Thymus (tissue), 11 donors: ENCODE data around the gene SEC14L5. TPM values are rescaled to one million over a fixed set of nuclear protein-coding genes. Genes with fewer than 3 reads are reported as not detected.
A peak's percentile ranks its signal among the peaks of the same experiment; 100 is the strongest.

Experiments used
- DNase-seq, 9 donors: peaks; one replicate each; pipeline ENCODE4 v3.0.0-alpha.2; 2013; ENCODE audit warnings: low spot score in 9 of 9, low read depth in 6 of 9, missing footprints in 1 of 9
- H3K27ac ChIP-seq, 2 donors: one replicate each; pipeline ENCODE4 v1.5.1; 2013; ENCODE audit warnings: control low read depth in 1 of 2, low read depth in 1 of 2, low read length in 1 of 2, mild to moderate bottlenecking in 1 of 2, moderate library complexity in 1 of 2
- H3K27me3 ChIP-seq, 2 donors: one replicate each; pipeline ENCODE4 v1.5.1; 2013; ENCODE audit warnings: low read length in 1 of 2; ENCODE audit not compliant: control insufficient read depth in 2 of 2, insufficient read depth in 1 of 2
- H3K36me3 ChIP-seq, 2 donors: one replicate each; pipeline ENCODE4 v1.5.1; 2013; ENCODE audit warnings: low read length in 1 of 2, mild to moderate bottlenecking in 1 of 2, moderate library complexity in 1 of 2; ENCODE audit not compliant: control insufficient read depth in 2 of 2, insufficient read depth in 2 of 2
- H3K4me1 ChIP-seq, 2 donors: one replicate each; pipeline ENCODE4 v1.5.1; 2013; ENCODE audit warnings: low read length in 2 of 2; ENCODE audit not compliant: control insufficient read depth in 2 of 2, insufficient read depth in 2 of 2
- H3K4me3 ChIP-seq, 2 donors: one replicate each; pipeline ENCODE4 v1.5.1; 2013; ENCODE audit warnings: low read length in 2 of 2, control low read depth in 1 of 2, mild to moderate bottlenecking in 1 of 2
- H3K9me3 ChIP-seq, 2 donors: one replicate each; pipeline ENCODE4 v1.5.1; 2013; ENCODE audit warnings: low read length in 1 of 2, mild to moderate bottlenecking in 1 of 2; ENCODE audit not compliant: control insufficient read depth in 2 of 2, insufficient read depth in 1 of 2
- WGBS: extraction: QIAGEN DNeasy Blood & Tissue Kit; methylation state at CpG from one replicate; pipeline ENCODE4 v1.1.7; 2013; 5-methylcytosine and 5-hydroxymethylcytosine counted together
- polyA plus RNA-seq: library from polyadenylated mRNA; stranded (reverse); fragments of 200-250 nt; gene quantifications from one replicate; pipeline ENCODE4 v1.2.3, GENCODE V29; 2013
- total RNA-seq: library from RNA; stranded (reverse); fragments of 120-200 nt; gene quantifications from one replicate; pipeline ENCODE4 v1.2.4, GENCODE V29; 2013
- donor health status: healthy.

SEC14L5 gene
- total and polyA plus RNA-seq, 2 donors, result 0.14 to 0.24 TPM

- Histone ChIP-seq H3K9me3 (no peaks in the 10 kb centered on the region), H3K4me1 (peaks cover 2 to 5% of the 10 kb centered on the region in 2 donors), H3K27me3 (peaks cover 39 to 75% of the 10 kb centered on the region in 2 donors), H3K36me3 (no peaks in the 10 kb centered on the region), H3K4me3 (peak overlapping the region in 1 of 2 donors; percentile 39), H3K27ac (peak overlapping the region in 1 of 2 donors; percentile 60)
- DNase-seq, result no peak
- WGBS, result 2% methylated on average over 64 of the region's 64 CpGs
Measured at GRCh38 chr16:4936181-4936990, 21.7 kb upstream of the SEC14L5 start.

GRCh38 chr16:4936991-4937781 is 20.9 kb upstream of the SEC14L5 start, which contains the start of gene PPL:
PPL (minus strand) TSS chr16:4937148; CDS start chr16:4937045, 103 bp downstream.
- no peaks in the 10 kb centered on the region for H3K36me3 ChIP-seq
- peak within 1 kb of the TSS in 1 of 2 donors; percentile 60 for H3K27ac ChIP-seq
- peak within 1 kb of the TSS in 1 of 2 donors; percentile 39 for H3K4me3 ChIP-seq
- peaks cover 39 to 77% of the 10 kb centered on the region in 2 donors for H3K27me3 ChIP-seq
- DNase-seq, result no peak
- no peaks in the 10 kb centered on the region for H3K9me3 ChIP-seq
- 10% methylated on average over 76 of the region's 76 CpGs for WGBS
- peaks cover 2 to 5% of the 10 kb centered on the region in 2 donors for H3K4me1 ChIP-seq

- WGBS, result 93% methylated on average over 16 of the region's 16 CpGs
- Histone ChIP-seq H3K27me3 (peaks cover 39 to 82% of the 10 kb centered on the region in 2 donors), H3K4me1 (peaks cover 2 to 5% of the 10 kb centered on the region in 2 donors), H3K9me3 (no peaks in the 10 kb centered on the region), H3K36me3 (no peaks in the 10 kb centered on the region), H3K27ac (no peak overlapping the region), H3K4me3 (no peak overlapping the region)
- no peak for DNase-seq
Measured at GRCh38 chr16:4937782-4938682, 20.1 kb upstream of the SEC14L5 start.

- no peaks in the 10 kb centered on the region for H3K36me3 ChIP-seq
- DNase-seq, result no peak
- H3K9me3 ChIP-seq, result no peaks in the 10 kb centered on the region
- 95% methylated on average over 5 of the region's 5 CpGs for WGBS
- H3K4me3 ChIP-seq, result no peak overlapping the region
- peaks cover 39 to 82% of the 10 kb centered on the region in 2 donors for H3K27me3 ChIP-seq
- H3K4me1 ChIP-seq, result peaks cover 2 to 5% of the 10 kb centered on the region in 2 donors
- H3K27ac ChIP-seq, result no peak overlapping the region
Measured at GRCh38 chr16:4938683-4939030, 19.5 kb upstream of the SEC14L5 start.

GRCh38 chr16:4940719-4941118 is 17.4 kb upstream of the SEC14L5 start:
- peaks cover 31 to 71% of the 10 kb centered on the region in 2 donors for H3K27me3 ChIP-seq
- H3K9me3 ChIP-seq, result no peaks in the 10 kb centered on the region
- no peak for DNase-seq
- no peak overlapping the region for H3K27ac ChIP-seq
- 57% methylated on average over 7 of the region's 7 CpGs for WGBS
- H3K4me3 ChIP-seq, result no peak overlapping the region
- no peaks in the 10 kb centered on the region for H3K36me3 ChIP-seq
- peaks cover 2 to 5% of the 10 kb centered on the region in 2 donors for H3K4me1 ChIP-seq

- 88% methylated on average over 9 of the region's 9 CpGs for WGBS
- no peak overlapping the region for H3K27ac ChIP-seq
Measured at GRCh38 chr16:4942481-4942880, 15.6 kb upstream of the SEC14L5 start.

GRCh38 chr16:4944333-4945281 is 13.5 kb upstream of the SEC14L5 start:
- H3K36me3 ChIP-seq, result no peaks in the 10 kb centered on the region
- DNase-seq, result no peak
- H3K4me3 ChIP-seq, result no peak overlapping the region
- peaks cover 0 to 43% of the 10 kb centered on the region in 2 donors for H3K27me3 ChIP-seq
- no peaks in the 10 kb centered on the region for H3K4me1 ChIP-seq
- H3K27ac ChIP-seq, result peak overlapping the region; percentile 36 to 51
- 57% methylated on average over 20 of the region's 20 CpGs for WGBS
- H3K9me3 ChIP-seq, result no peaks in the 10 kb centered on the region

More at GRCh38 chr16:4942481-4942880, 15.6 kb upstream of the SEC14L5 start:
- Histone ChIP-seq H3K4me1 (no peaks in the 10 kb centered on the region), H3K4me3 (no peak overlapping the region), H3K27me3 (peaks cover 13 to 55% of the 10 kb centered on the region in 2 donors), H3K9me3 (no peaks in the 10 kb centered on the region), H3K36me3 (no peaks in the 10 kb centered on the region)
- no peak for DNase-seq
